ENCODE measurements around the gene TMEM203.

GRCh38 chr9:137180491-137180890 is 25.0 kb downstream of the TMEM203 start:
- TF ChIP-seq CTCF (IDR thresholded peaks at IDR 0.05) (no peak), POLR2A (IDR thresholded peaks at IDR 0.05) (no peak)

Measured in thyroid gland (tissue), 4 donors.